ENCODE results near the gene TRMT44. TPM values are rescaled to one million over a fixed set of nuclear protein-coding genes. Genes with fewer than 3 reads are reported as not detected.

TRMT44 gene
- total and polyA plus RNA-seq, 2 donors (not counting 1 experiment from before 2014, with no cell fraction given) = 13.3 to 37.4 TPM

DNA sequence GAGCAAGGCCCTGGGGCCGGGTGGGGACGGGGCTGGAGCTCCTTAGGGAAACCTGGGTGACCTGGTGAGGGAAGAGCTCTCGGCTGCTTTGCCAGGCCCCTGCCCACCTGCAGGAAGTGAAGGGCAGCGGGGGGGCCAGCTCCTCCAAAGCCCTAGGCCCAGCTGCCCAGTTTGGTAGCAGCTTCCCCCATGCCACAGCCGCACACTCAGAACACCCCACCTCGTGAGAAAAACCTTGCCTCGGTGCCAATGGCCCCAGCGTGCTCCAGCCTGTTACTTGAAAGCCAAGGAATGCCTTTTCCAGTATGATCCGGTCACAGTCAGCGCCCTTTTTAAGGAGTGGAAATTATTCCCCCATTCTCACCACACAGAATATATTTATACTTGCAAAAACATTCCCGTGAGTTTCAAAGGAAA, 38.4 kb upstream of the TRMT44 start:
- DNase-seq (no peak), ATAC-seq (ENCODE audit: low read depth) (no peak)
- H3K9ac ChIP-seq (ENCODE audit: low read length) = no peak overlapping the region
- ChIA-PET POLR2A (no interaction called here), CTCF (interaction anchor here (0.6 to 5.2 kb wide), 10 partner anchors 8 to 598 kb away, joined by 3 to 48 read pairs (median 6); no protein-coding TSS in a partner anchor)
- Mint-ChIP-seq H3K27me3 (no peaks in the 10 kb centered on the region), H3K27ac (no peak overlapping the region), H3K4me3 (no peak overlapping the region), H3K4me1 (peaks cover 2% of the 10 kb centered on the region), H3K9me3 (ENCODE audit: insufficient read depth) (no peaks in the 10 kb centered on the region)
- intact Hi-C loops (cut with micrococcal nuclease) = no loop called here
- H2AFZ ChIP-seq (ENCODE audit: insufficient read depth, low read depth, low read length, poor library complexity, severe bottlenecking) = no peak overlapping the region
- H3K27ac ChIP-seq (ENCODE audit: low read length in 2 of 2) = no peak overlapping the region
- H3K36me3 ChIP-seq (replicated peaks in 1 of 2; ENCODE audit: control extremely low read depth in 1 of 2, control insufficient read depth in 1 of 2, extremely low read depth in 1 of 2, insufficient read depth in 2 of 2, low read length in 1 of 2) = peaks cover 0 to 15% of the 10 kb centered on the region in 2 experiments
- TF ChIP-seq, protein P1, sequence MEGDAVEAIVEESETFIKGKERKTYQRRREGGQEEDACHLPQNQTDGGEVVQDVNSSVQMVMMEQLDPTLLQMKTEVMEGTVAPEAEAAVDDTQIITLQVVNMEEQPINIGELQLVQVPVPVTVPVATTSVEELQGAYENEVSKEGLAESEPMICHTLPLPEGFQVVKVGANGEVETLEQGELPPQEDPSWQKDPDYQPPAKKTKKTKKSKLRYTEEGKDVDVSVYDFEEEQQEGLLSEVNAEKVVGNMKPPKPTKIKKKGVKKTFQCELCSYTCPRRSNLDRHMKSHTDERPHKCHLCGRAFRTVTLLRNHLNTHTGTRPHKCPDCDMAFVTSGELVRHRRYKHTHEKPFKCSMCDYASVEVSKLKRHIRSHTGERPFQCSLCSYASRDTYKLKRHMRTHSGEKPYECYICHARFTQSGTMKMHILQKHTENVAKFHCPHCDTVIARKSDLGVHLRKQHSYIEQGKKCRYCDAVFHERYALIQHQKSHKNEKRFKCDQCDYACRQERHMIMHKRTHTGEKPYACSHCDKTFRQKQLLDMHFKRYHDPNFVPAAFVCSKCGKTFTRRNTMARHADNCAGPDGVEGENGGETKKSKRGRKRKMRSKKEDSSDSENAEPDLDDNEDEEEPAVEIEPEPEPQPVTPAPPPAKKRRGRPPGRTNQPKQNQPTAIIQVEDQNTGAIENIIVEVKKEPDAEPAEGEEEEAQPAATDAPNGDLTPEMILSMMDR (IDR thresholded peaks at IDR 0.05) = no peak
- no peak for TF ChIP-seq EZH2 (IDR thresholded peaks at IDR 0.05; ENCODE audit: borderline replicate concordance, insufficient read depth, low read depth, low read length, poor library complexity, severe bottlenecking)
- H3K4me2 ChIP-seq (replicated peaks; ENCODE audit: low read depth, low read length, poor library complexity, severe bottlenecking) = no peak overlapping the region
- no peak overlapping the region for H3K4me3 ChIP-seq (ENCODE audit: control extremely low read depth in 1 of 5, extremely low read depth in 1 of 5, insufficient read depth in 1 of 5, low read depth in 2 of 5, low read length in 4 of 5)
- H3K27me3 ChIP-seq (replicated peaks in 1 of 4; ENCODE audit: control extremely low read depth in 1 of 4, control insufficient read depth in 3 of 4, insufficient read depth in 4 of 4, low read length in 3 of 4) = no peaks in the 10 kb centered on the region
- H3K9me3 ChIP-seq (ENCODE audit: control extremely low read depth in 1 of 3, control insufficient read depth in 2 of 3, insufficient read depth in 1 of 3, low read length in 2 of 3) = no peaks in the 10 kb centered on the region
- H3K79me2 ChIP-seq (ENCODE audit: control insufficient read depth, insufficient read depth, low read length) = no peaks in the 10 kb centered on the region
- no peaks in the 10 kb centered on the region for H3K4me1 ChIP-seq (ENCODE audit: control insufficient read depth in 2 of 2, insufficient read depth in 2 of 2, low read length in 2 of 2)
- H4K20me1 ChIP-seq (ENCODE audit: control insufficient read depth, insufficient read depth, low read length, poor library complexity, severe bottlenecking) = no peaks in the 10 kb centered on the region
- WGBS (ENCODE audit: insufficient coverage) = 80% methylated on average over 9 of the region's 11 CpGs

DNA sequence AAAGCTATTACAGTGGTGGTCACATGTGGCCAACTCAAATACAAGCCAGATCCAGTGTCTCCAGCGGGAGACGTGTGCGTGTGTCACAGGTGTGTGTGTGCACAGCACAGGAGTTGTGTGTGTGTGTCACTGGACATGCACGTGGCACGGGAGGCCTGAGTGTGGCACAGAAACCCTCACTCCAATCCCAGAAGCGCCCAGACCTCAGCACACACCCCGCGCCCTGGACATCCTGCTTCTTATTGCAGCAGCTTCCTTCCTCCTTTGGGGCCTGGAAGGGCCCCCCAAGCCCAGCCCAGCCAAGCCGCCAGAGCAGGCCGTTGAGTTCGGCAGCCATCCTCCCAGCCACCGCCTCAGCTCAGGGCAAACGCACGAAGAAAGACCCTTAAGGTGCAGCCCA, 37.9 kb upstream of the TRMT44 start:
- no peak for DNase-seq
- Mint-ChIP-seq H3K9me3 (ENCODE audit: insufficient read depth) (no peaks in the 10 kb centered on the region), H3K27me3 (no peaks in the 10 kb centered on the region), H3K4me3 (no peak overlapping the region), H3K27ac (no peak overlapping the region), H3K4me1 (peaks cover 2% of the 10 kb centered on the region)
- Histone ChIP-seq H3K36me3 (replicated peaks in 1 of 2; ENCODE audit: control extremely low read depth in 1 of 2, control insufficient read depth in 1 of 2, extremely low read depth in 1 of 2, insufficient read depth in 2 of 2, low read length in 1 of 2) (peaks cover 0 to 17% of the 10 kb centered on the region in 2 experiments), H4K20me1 (ENCODE audit: control insufficient read depth, insufficient read depth, low read length, poor library complexity, severe bottlenecking) (no peaks in the 10 kb centered on the region), H3K9ac (ENCODE audit: low read length) (no peak overlapping the region), H3K4me1 (ENCODE audit: control insufficient read depth in 2 of 2, insufficient read depth in 2 of 2, low read length in 2 of 2) (no peaks in the 10 kb centered on the region), H3K27me3 (replicated peaks in 1 of 4; ENCODE audit: control extremely low read depth in 1 of 4, control insufficient read depth in 3 of 4, insufficient read depth in 4 of 4, low read length in 3 of 4) (no peaks in the 10 kb centered on the region), H3K79me2 (ENCODE audit: control insufficient read depth, insufficient read depth, low read length) (no peaks in the 10 kb centered on the region), H3K27ac (ENCODE audit: low read length in 2 of 2) (no peak overlapping the region), H3K4me2 (replicated peaks; ENCODE audit: low read depth, low read length, poor library complexity, severe bottlenecking) (no peak overlapping the region), H3K4me3 (ENCODE audit: control extremely low read depth in 1 of 5, extremely low read depth in 1 of 5, insufficient read depth in 1 of 5, low read depth in 2 of 5, low read length in 4 of 5) (no peak overlapping the region), H3K9me3 (ENCODE audit: control extremely low read depth in 1 of 3, control insufficient read depth in 2 of 3, insufficient read depth in 1 of 3, low read length in 2 of 3) (no peaks in the 10 kb centered on the region), H2AFZ (ENCODE audit: insufficient read depth, low read depth, low read length, poor library complexity, severe bottlenecking) (no peak overlapping the region)
- TF ChIP-seq EZH2 (IDR thresholded peaks at IDR 0.05; ENCODE audit: borderline replicate concordance, insufficient read depth, low read depth, low read length, poor library complexity, severe bottlenecking) = no peak
- TF ChIP-seq, protein P1 (IDR thresholded peaks at IDR 0.05) = no peak
- intact Hi-C loops (cut with micrococcal nuclease) = loop anchor here (1.0 kb wide), 1 partner anchor 160 kb away; no protein-coding TSS in a partner anchor
- CTCF ChIA-PET = interaction anchor here (0.5 to 5.2 kb wide), 10 partner anchors 11 to 599 kb away, joined by 3 to 48 read pairs (median 6); no protein-coding TSS in a partner anchor
- ATAC-seq (ENCODE audit: low read depth) = no peak
- 74% methylated on average over 8 of the region's 14 CpGs for WGBS (ENCODE audit: insufficient coverage)
- POLR2A ChIA-PET = no interaction called here
